ENCODE results near the gene PDZK1IP1.

Gene PDZK1IP1

GRCh38 chr1:47186267-47187185 is 3.3 kb downstream of the PDZK1IP1 start:
- no peak overlapping the region for H3K9ac ChIP-seq (ENCODE audit: low read length)
- H3K4me2 ChIP-seq (ENCODE audit: low read depth, low read length, poor library complexity, severe bottlenecking), result no peak overlapping the region
- no peak overlapping the region for H2AFZ ChIP-seq (ENCODE audit: low read depth, low read length, severe bottlenecking)
- no peaks in the 10 kb centered on the region for H3K27me3 ChIP-seq (ENCODE audit: low read length)
- H3K4me3 ChIP-seq (ENCODE audit: insufficient read depth, low read length, poor library complexity, severe bottlenecking), result no peak overlapping the region
- TF ChIP-seq CTCF (IDR thresholded peaks at IDR 0.05; ENCODE audit: insufficient read depth, low read length, poor library complexity, severe bottlenecking) (no peak), EZH2phosphoT487 (conservative IDR thresholded peaks at IDR 0.05; ENCODE audit: low read length) (no peak)
- H3F3A ChIP-seq (ENCODE audit: insufficient read depth), result no peaks in the 10 kb centered on the region
- no peaks in the 10 kb centered on the region for H3K9me3 ChIP-seq (ENCODE audit: insufficient read depth, low read length)
- no peaks in the 10 kb centered on the region for H3K36me3 ChIP-seq (ENCODE audit: low read length)
- no peaks in the 10 kb centered on the region for H3K9me2 ChIP-seq (replicated peaks; ENCODE audit: insufficient read depth, low read length)
- no peak overlapping the region for H3K27ac ChIP-seq (ENCODE audit: low read depth, low read length)
- H4K20me1 ChIP-seq (ENCODE audit: low read depth, low read length), result no peaks in the 10 kb centered on the region
- H3K79me2 ChIP-seq (ENCODE audit: insufficient read depth, low read length), result no peaks in the 10 kb centered on the region

DNA sequence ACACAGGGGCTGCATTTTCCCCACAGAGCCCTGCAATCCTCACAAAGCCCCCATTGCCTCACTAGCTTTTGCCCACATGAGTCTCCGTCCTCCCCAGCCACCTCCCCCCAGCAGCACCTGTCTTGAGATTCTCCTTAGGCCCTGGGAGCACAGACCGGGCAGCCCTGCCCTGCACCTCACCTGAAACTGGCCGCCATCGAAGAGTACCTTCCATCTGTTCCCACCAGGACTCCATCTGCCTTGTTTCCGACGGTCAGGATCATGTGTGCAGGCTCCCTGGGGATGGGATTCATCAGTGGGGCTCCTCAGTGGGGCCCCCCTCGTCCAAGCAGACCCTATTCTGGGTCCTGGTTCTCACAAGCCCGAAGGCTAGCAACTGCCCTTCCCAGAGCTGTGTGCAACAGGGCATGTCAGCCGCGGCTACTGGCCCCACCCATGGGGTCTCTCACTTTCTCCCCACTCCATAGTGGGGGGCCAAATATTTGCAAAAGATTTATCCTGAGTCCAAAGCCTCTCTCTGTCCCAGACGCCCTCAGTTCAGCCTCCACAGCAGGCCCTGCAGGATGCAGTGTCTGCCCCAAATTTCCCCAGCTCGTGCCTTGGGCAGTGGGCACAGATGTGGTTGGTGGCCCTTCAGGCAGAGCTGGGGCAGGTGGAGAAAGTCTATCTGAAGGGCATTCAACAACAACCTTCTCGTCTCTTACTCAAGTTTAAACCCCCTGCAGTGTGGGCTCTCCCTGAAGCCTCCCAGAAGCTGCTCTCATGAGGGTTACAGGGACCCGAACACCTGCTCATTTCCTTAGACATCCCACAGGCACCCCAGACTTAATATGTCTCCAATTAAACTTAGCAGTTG is 4.8 kb downstream of the PDZK1IP1 start:
- Histone ChIP-seq H4K20me1 (ENCODE audit: low read depth, low read length) (no peaks in the 10 kb centered on the region), H3K9me2 (replicated peaks; ENCODE audit: insufficient read depth, low read length) (no peaks in the 10 kb centered on the region), H2AFZ (ENCODE audit: low read depth, low read length, severe bottlenecking) (no peak overlapping the region), H3K27me3 (ENCODE audit: low read length) (no peaks in the 10 kb centered on the region), H3K9ac (ENCODE audit: low read length) (no peak overlapping the region), H3K36me3 (ENCODE audit: low read length) (no peaks in the 10 kb centered on the region), H3K9me3 (ENCODE audit: insufficient read depth, low read length) (no peaks in the 10 kb centered on the region), H3F3A (ENCODE audit: insufficient read depth) (no peaks in the 10 kb centered on the region), H3K27ac (ENCODE audit: low read depth, low read length) (no peak overlapping the region), H3K4me2 (ENCODE audit: low read depth, low read length, poor library complexity, severe bottlenecking) (no peak overlapping the region), H3K4me3 (ENCODE audit: insufficient read depth, low read length, poor library complexity, severe bottlenecking) (no peak overlapping the region), H3K79me2 (ENCODE audit: insufficient read depth, low read length) (no peaks in the 10 kb centered on the region)
- TF ChIP-seq EZH2phosphoT487 (conservative IDR thresholded peaks at IDR 0.05; ENCODE audit: low read length), result no peak
- TF ChIP-seq CTCF (IDR thresholded peaks at IDR 0.05; ENCODE audit: insufficient read depth, low read length, poor library complexity, severe bottlenecking), result no peak

- Histone ChIP-seq H4K20me1 (ENCODE audit: low read depth, low read length) (no peaks in the 10 kb centered on the region), H2AFZ (ENCODE audit: low read depth, low read length, severe bottlenecking) (no peak overlapping the region), H3F3A (ENCODE audit: insufficient read depth) (no peaks in the 10 kb centered on the region), H3K9me3 (ENCODE audit: insufficient read depth, low read length) (no peaks in the 10 kb centered on the region), H3K9me2 (replicated peaks; ENCODE audit: insufficient read depth, low read length) (no peaks in the 10 kb centered on the region), H3K4me2 (ENCODE audit: low read depth, low read length, poor library complexity, severe bottlenecking) (no peak overlapping the region), H3K27ac (ENCODE audit: low read depth, low read length) (no peak overlapping the region), H3K27me3 (ENCODE audit: low read length) (no peaks in the 10 kb centered on the region), H3K36me3 (ENCODE audit: low read length) (no peaks in the 10 kb centered on the region), H3K9ac (ENCODE audit: low read length) (no peak overlapping the region), H3K79me2 (ENCODE audit: insufficient read depth, low read length) (no peaks in the 10 kb centered on the region), H3K4me3 (ENCODE audit: insufficient read depth, low read length, poor library complexity, severe bottlenecking) (no peak overlapping the region)
- TF ChIP-seq CTCF (IDR thresholded peaks at IDR 0.05; ENCODE audit: insufficient read depth, low read length, poor library complexity, severe bottlenecking), result no peak
- TF ChIP-seq EZH2phosphoT487 (conservative IDR thresholded peaks at IDR 0.05; ENCODE audit: low read length), result no peak
These were observed 5.6 kb downstream of the PDZK1IP1 start for GRCh38 chr1:47184090-47184821.

Data from SU-DHL-6 (cell line).